Neuronal stem cell (in vitro differentiated cells): ENCODE measurements around the gene ARMC3.

Source experiments
- DNase-seq: peaks from one replicate; pipeline ENCODE4 v3.0.0-alpha.2; 2013; ENCODE audit warnings: low spot score
- H2AFZ ChIP-seq: one replicate; pipeline ENCODE4 v1.6.1; 2013; ENCODE audit warnings: mild to moderate bottlenecking, low read length, inconsistent platforms
- H2AK5ac ChIP-seq: 2 replicates; pipeline ENCODE4 v1.6.1; 2013; ENCODE audit warnings: low read depth, mild to moderate bottlenecking, inconsistent platforms, low read length, moderate library complexity, mixed read lengths
- H2BK120ac ChIP-seq: 2 replicates; pipeline ENCODE4 v1.6.1; 2013; ENCODE audit warnings: low read depth, mild to moderate bottlenecking, inconsistent platforms, low read length, moderate library complexity, mixed read lengths
- H2BK12ac ChIP-seq: one replicate; pipeline ENCODE4 v1.6.1; 2013; ENCODE audit warnings: low read length, inconsistent platforms
- H2BK15ac ChIP-seq: 2 replicates; pipeline ENCODE4 v1.6.1; 2013; ENCODE audit warnings: mild to moderate bottlenecking, low read length, inconsistent platforms, mixed read lengths
- H2BK5ac ChIP-seq: one replicate; pipeline ENCODE4 v1.6.1; 2013; ENCODE audit warnings: inconsistent platforms, mild to moderate bottlenecking, low read length, moderate library complexity
- H3K14ac ChIP-seq: one replicate; pipeline ENCODE4 v1.6.1; 2013; ENCODE audit warnings: low read length, inconsistent platforms
- H3K18ac ChIP-seq: 2 replicates; pipeline ENCODE4 v1.6.1; 2013; ENCODE audit warnings: low read length, inconsistent platforms
- H3K23ac ChIP-seq: 2 replicates; pipeline ENCODE4 v1.6.1; 2013; ENCODE audit warnings: low read depth, mild to moderate bottlenecking, mixed read lengths, low read length, inconsistent platforms; ENCODE audit not compliant: poor library complexity
- H3K27ac ChIP-seq: replicated peaks from 3 replicates; pipeline ENCODE4 v1.5.1; 2013; ENCODE audit warnings: low read length, inconsistent platforms
- H3K27me3 ChIP-seq, 3 experiments: 2 replicates each; pipeline ENCODE4 v1.6.1; 2013; ENCODE audit warnings: low read length in 3 of 3, mild to moderate bottlenecking in 2 of 3, inconsistent platforms in 1 of 3, low read depth in 1 of 3, mixed read lengths in 1 of 3, moderate library complexity in 1 of 3; ENCODE audit not compliant: control insufficient read depth in 3 of 3, insufficient read depth in 3 of 3
- H3K36me3 ChIP-seq, 2 donors: replicated peaks in 1 of 2; 2 replicates each; pipeline ENCODE4 v1.6.1; 2013; ENCODE audit warnings: low read length in 2 of 2; ENCODE audit not compliant: control insufficient read depth in 2 of 2, insufficient read depth in 2 of 2
- H3K4ac ChIP-seq: 2 replicates; pipeline ENCODE4 v1.6.1; 2013; ENCODE audit warnings: inconsistent platforms, mild to moderate bottlenecking, low read length, moderate library complexity
- H3K4me1 ChIP-seq, 2 donors: 1 replicate in 1 of 2; 2 replicates in 1 of 2; pipeline ENCODE4 v1.6.1; 2013; ENCODE audit warnings: low read length in 2 of 2, low read depth in 1 of 2; ENCODE audit not compliant: control insufficient read depth in 2 of 2, insufficient read depth in 1 of 2
- H3K4me2 ChIP-seq: one replicate; pipeline ENCODE4 v1.6.1; 2013; ENCODE audit warnings: mild to moderate bottlenecking, low read length, inconsistent platforms; ENCODE audit not compliant: insufficient read depth, poor library complexity, severe bottlenecking
- H3K4me3 ChIP-seq, 2 donors: 2 replicates each; pipeline ENCODE4 v1.5.1; 2013; ENCODE audit warnings: low read length in 2 of 2, mild to moderate bottlenecking in 2 of 2, inconsistent platforms in 1 of 2, moderate library complexity in 1 of 2
- H3K79me1 ChIP-seq: one replicate; pipeline ENCODE4 v1.6.1; 2013; ENCODE audit warnings: low read depth, mild to moderate bottlenecking, inconsistent platforms, low read length, moderate library complexity
- H3K9ac ChIP-seq: one replicate; pipeline ENCODE4 v1.6.1; 2013; ENCODE audit warnings: mild to moderate bottlenecking, low read depth, low read length, inconsistent platforms; ENCODE audit not compliant: poor library complexity
- H3K9me3 ChIP-seq, 2 donors: replicated peaks in 1 of 2; 2 replicates each; pipeline versions ENCODE3 to v1.6.1; 2013; ENCODE audit warnings: low read length in 2 of 2, mild to moderate bottlenecking in 2 of 2, inconsistent platforms in 1 of 2, low read depth in 1 of 2, mixed read lengths in 1 of 2, moderate library complexity in 1 of 2; ENCODE audit not compliant: control insufficient read depth in 2 of 2, insufficient read depth in 1 of 2
- H4K8ac ChIP-seq: one replicate; pipeline ENCODE4 v1.6.1; 2013; ENCODE audit warnings: low read depth, mild to moderate bottlenecking, inconsistent platforms, low read length, moderate library complexity
- H4K91ac ChIP-seq: one replicate; pipeline ENCODE4 v1.6.1; 2013; ENCODE audit warnings: low read length, low read depth, mild to moderate bottlenecking, inconsistent platforms; ENCODE audit not compliant: poor library complexity
- WGBS, 2 donors: extraction: QIAGEN DNeasy Blood & Tissue Kit; methylation state at CpG; one replicate each; pipeline ENCODE4 v1.1.7; 2013; ENCODE audit warnings: missing lambda C conversion rate in 2 of 2, mixed read lengths in 1 of 2; ENCODE audit not compliant: insufficient read length in 2 of 2, insufficient replicate concordance in 1 of 2; ENCODE audit errors: extremely low coverage in 2 of 2; 5-methylcytosine and 5-hydroxymethylcytosine counted together

The ARMC3 gene

GRCh38 chr10:23015021-23015707 is 87.3 kb downstream of the ARMC3 start:
- Histone ChIP-seq H4K91ac (no peak overlapping the region), H2BK120ac (no peak overlapping the region), H3K4me2 (no peak overlapping the region), H3K27ac (no peak overlapping the region), H3K18ac (no peak overlapping the region), H4K8ac (no peak overlapping the region), H3K4me3 (no peak overlapping the region), H3K79me1 (no peaks in the 10 kb centered on the region), H2AFZ (no peak overlapping the region), H3K4me1 (no peaks in the 10 kb centered on the region), H3K27me3 (no peaks in the 10 kb centered on the region), H3K23ac (no peak overlapping the region), H3K36me3 (no peaks in the 10 kb centered on the region), H2BK12ac (no peak overlapping the region), H2BK5ac (no peak overlapping the region), H3K9ac (no peak overlapping the region), H2BK15ac (no peak overlapping the region), H3K9me3 (no peaks in the 10 kb centered on the region), H3K4ac (no peak overlapping the region), H2AK5ac (no peak overlapping the region), H3K14ac (no peak overlapping the region)
- WGBS, 2 donors: no CpG with 5 or more reads among the region's 7 CpGs
- no peak for DNase-seq

GRCh38 chr10:23016636-23017035 is 88.8 kb downstream of the ARMC3 start:
- Histone ChIP-seq H3K4me2 (no peak overlapping the region), H3K9ac (no peak overlapping the region), H3K9me3 (no peaks in the 10 kb centered on the region), H2BK5ac (no peak overlapping the region), H4K91ac (no peak overlapping the region), H2BK12ac (no peak overlapping the region), H2BK15ac (no peak overlapping the region), H3K4ac (no peak overlapping the region), H3K27me3 (no peaks in the 10 kb centered on the region), H3K27ac (no peak overlapping the region), H3K79me1 (no peaks in the 10 kb centered on the region), H2AK5ac (no peak overlapping the region), H2AFZ (no peak overlapping the region), H3K23ac (no peak overlapping the region), H3K36me3 (no peaks in the 10 kb centered on the region), H2BK120ac (no peak overlapping the region), H3K14ac (no peak overlapping the region), H4K8ac (no peak overlapping the region), H3K4me3 (no peak overlapping the region), H3K4me1 (no peaks in the 10 kb centered on the region), H3K18ac (no peak overlapping the region)
- no peak for DNase-seq
- WGBS, 2 donors: no CpG with 5 or more reads among the region's 3 CpGs

DNA sequence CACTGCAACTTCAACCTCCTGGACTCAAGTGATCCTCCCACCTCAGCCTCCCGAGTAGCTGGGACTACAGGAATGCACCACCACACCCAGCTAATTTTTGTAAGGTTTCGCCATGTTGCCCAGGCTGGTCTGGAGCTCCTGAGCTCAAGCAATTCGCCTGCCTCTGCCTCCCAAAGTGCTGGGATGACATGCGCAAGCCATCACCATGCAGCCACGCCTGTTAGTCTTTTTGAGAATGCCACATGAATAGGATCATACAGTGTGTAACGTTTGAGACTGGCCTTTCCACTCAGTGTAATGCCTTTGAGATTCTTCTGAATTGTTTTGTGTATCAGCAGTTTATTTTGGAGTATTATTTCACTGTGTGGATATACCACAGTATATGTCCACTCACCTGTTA is 91.8 kb downstream of the ARMC3 start:
- Histone ChIP-seq H2BK5ac (no peak overlapping the region), H2BK120ac (no peak overlapping the region), H3K27ac (no peak overlapping the region), H3K4ac (no peak overlapping the region), H3K36me3 (no peaks in the 10 kb centered on the region), H4K8ac (no peak overlapping the region), H3K4me1 (no peaks in the 10 kb centered on the region), H3K9ac (no peak overlapping the region), H3K18ac (no peak overlapping the region), H3K14ac (no peak overlapping the region), H3K4me2 (no peak overlapping the region), H3K9me3 (peaks cover 0 to 2% of the 10 kb centered on the region in 2 donors), H2BK12ac (no peak overlapping the region), H3K4me3 (no peak overlapping the region), H2BK15ac (no peak overlapping the region), H3K27me3 (peaks cover 0 to 1% (median 0%) of the 10 kb centered on the region in 3 experiments), H2AK5ac (no peak overlapping the region), H3K23ac (no peak overlapping the region), H2AFZ (no peak overlapping the region), H4K91ac (no peak overlapping the region), H3K79me1 (no peaks in the 10 kb centered on the region)
- no CpG with 5 or more reads among the region's 6 CpGs for WGBS, 2 donors
- no peak for DNase-seq

- no CpG with 5 or more reads among the region's 2 CpGs for WGBS, 2 donors
- no peak overlapping the region for H2AK5ac ChIP-seq
- H2AFZ ChIP-seq: no peak overlapping the region
- no peak overlapping the region for H3K9ac ChIP-seq
- H4K91ac ChIP-seq: no peak overlapping the region
- peaks cover 0 to 2% of the 10 kb centered on the region in 2 donors for H3K9me3 ChIP-seq
- no peak overlapping the region for H3K18ac ChIP-seq
- no peak overlapping the region for H3K23ac ChIP-seq
- H2BK120ac ChIP-seq: no peak overlapping the region
- no peaks in the 10 kb centered on the region for H3K4me1 ChIP-seq
- H2BK12ac ChIP-seq: no peak overlapping the region
- no peak overlapping the region for H3K4me3 ChIP-seq
- no peak overlapping the region for H3K4me2 ChIP-seq
- DNase-seq: no peak
- H3K79me1 ChIP-seq: no peaks in the 10 kb centered on the region
- no peak overlapping the region for H3K4ac ChIP-seq
- no peak overlapping the region for H3K14ac ChIP-seq
- H3K36me3 ChIP-seq: no peaks in the 10 kb centered on the region
- no peak overlapping the region for H2BK5ac ChIP-seq
- no peak overlapping the region for H2BK15ac ChIP-seq
- H3K27ac ChIP-seq: no peak overlapping the region
- H4K8ac ChIP-seq: no peak overlapping the region
- peaks cover 0 to 1% (median 0%) of the 10 kb centered on the region in 3 experiments for H3K27me3 ChIP-seq
These were observed 93.6 kb downstream of the ARMC3 start for GRCh38 chr10:23021430-23021829.
